Left cardiac atrium (tissue), 4 donors: ENCODE results near the gene IGSF21. TPM values are rescaled to one million over a fixed set of nuclear protein-coding genes. Genes with fewer than 3 reads are reported as not detected.
A peak's percentile ranks its signal among the peaks of the same experiment; 100 is the strongest.
"Not testable (repeated sequence)": the region's sequence is repeated elsewhere in the genome, so short reads cannot be mapped to it uniquely, and the experiment has no call there.

Source experiments
- ATAC-seq, 2 donors: fragments of 200-7000 bp; cut with Tn5 transposase; one replicate each; pipeline ENCODE4 v1.9.1; 2020; ENCODE audit warnings: mild to moderate bottlenecking in 2 of 2, moderate library complexity in 2 of 2
- DNase-seq: peaks from one replicate; pipeline ENCODE4 v3.0.0-alpha.2; 2020
- intact Hi-C, 2 donors: fragments of 100-400 bp; cut with DNase I; formaldehyde crosslinking; loops; one replicate each; pipeline versions ENCODE4 v1.14.1 to v1.15.1; 2022 to 2023
- total RNA-seq, 2 donors: library from RNA; stranded (reverse); fragmentation: NEBNext Ultra II Directional; extraction: Animal tissue kit (Norgen Biotek cat#: 25700); gene quantifications; one replicate each; pipeline ENCODE4 v1.2.1, GENCODE V29; 2021
- donor health status: DM: no; HTN: yes; CAD: no.
- donor health status: DM: no; HTN: yes; CAD: no; lungs with severe emphysema.
- donor health status: DM: yes; HTN: yes; CAD: no.
- donor health status: Dilated cardiomyopathy.

The IGSF21 gene
- total RNA-seq, 2 donors from 2014 or later = 1.0 to 3.0 TPM

GRCh38 chr1:18158714-18159113 is 51.1 kb downstream of the IGSF21 start:
- intact Hi-C loops = no loop called here
- ATAC-seq (no peak), DNase-seq (no peak)

DNA sequence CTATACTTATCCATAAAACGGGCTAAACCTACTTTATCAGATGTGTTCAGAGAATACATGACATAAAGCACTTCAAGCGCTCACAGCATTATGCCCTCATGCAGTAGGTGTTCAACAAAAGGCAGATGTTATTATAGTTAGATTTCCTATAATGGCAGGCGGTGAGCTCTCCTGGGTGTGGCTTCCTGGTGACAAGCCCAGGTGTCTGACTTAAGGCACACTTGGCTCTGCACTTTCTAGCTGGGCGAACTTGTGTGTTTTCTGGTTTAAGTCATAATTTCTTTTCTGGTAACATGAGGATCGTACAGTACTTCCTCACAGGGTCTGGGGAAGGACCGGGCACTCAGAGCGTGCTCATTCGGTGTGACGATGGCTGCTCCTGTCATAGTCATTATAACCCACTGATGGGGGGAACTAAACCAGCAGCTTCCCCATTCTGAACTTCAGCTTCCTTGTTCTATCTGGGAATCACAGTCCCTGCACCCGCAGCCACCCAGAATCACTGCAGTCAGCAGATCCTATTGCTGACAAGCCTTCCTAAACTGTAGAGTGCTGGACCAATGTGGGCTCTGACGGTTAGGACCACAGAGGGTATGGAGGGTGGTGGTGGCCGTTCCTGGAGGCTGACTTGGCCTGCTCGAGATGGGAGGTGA is 52.8 kb downstream of the IGSF21 start:
- ATAC-seq = peak; percentile 74 to 87
- intact Hi-C loops = no loop called here
- DNase-seq = peak; percentile 47

DNA sequence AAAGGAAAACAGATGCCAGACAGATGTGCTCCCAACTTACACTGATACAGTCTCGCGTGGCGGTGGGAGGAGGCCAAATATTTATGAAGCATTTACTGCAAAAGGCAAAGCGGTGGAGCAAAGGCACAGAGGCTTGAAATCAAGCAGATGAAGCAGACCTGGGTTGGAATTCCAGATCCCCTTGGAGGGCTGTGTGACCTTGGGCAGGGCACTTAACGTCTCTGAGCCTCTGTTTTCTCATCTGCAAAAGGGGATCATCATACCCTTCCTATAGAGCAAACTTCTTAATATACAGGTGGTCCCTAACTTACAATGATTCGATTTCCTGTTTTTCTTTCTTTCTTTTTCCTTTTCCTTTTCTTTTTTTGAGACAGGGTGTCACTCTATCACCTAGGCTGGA is 54.1 kb downstream of the IGSF21 start:
- ATAC-seq = no peak
- intact Hi-C loops = no loop called here
- no peak for DNase-seq

- intact Hi-C loops, ATAC-seq, DNase-seq: not testable (repeated sequence)
Observed at GRCh38 chr1:18165640-18166039, 58.0 kb downstream of the IGSF21 start.

- no peak for DNase-seq
- intact Hi-C loops = no loop called here
Observed at GRCh38 chr1:18166341-18166740, 58.7 kb downstream of the IGSF21 start.

DNA sequence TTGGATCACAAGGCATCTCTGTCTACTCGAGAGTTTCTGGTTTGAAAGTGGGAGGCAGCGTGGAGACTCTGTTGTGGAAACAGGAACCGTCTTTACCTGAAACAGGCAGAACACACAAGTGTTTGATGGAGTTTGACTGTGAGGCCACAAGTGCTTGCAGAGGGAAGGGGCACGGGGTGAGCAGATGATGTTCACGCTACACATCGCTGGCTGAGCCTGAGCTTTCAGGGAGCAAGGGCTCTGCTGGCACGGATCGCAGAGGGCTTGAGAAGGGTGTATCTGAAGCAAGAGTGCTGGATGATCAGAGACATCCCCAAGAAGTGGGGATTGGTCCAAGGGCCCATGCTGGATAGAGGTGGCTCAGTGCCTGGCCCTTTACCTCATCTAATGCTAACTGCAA is 59.3 kb downstream of the IGSF21 start:
- DNase-seq (no peak), ATAC-seq (no peak)
- intact Hi-C loops = no loop called here

More at GRCh38 chr1:18166341-18166740, 58.7 kb downstream of the IGSF21 start:
- ATAC-seq = peak in 1 of 2 donors; percentile 36

- intact Hi-C loops = no loop called here
- no peak for DNase-seq
- ATAC-seq = no peak
Observed at GRCh38 chr1:18170444-18170843, 62.8 kb downstream of the IGSF21 start.

- no peak for DNase-seq
- no peak for ATAC-seq
- intact Hi-C loops = no loop called here
Observed at GRCh38 chr1:18174037-18174436, 66.4 kb downstream of the IGSF21 start.

DNA sequence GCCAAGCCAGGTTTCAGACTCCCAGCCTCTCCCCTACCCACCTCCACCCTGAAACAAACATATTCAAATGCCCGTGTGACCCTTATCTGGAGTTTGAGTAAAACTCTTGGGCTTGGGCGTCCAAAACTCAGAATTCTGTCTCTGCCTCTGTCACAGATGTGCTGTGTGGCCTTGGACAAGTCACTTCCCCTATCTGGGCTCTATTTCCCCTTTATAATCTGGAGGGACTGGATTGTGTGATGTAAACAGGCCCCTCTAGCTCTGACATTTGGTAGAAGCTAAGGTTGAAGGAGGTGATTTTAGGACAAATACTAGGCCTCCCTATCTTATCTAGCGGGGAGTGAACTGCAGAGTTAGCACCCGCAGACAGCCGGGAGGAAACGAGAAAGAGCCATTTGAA is 67.5 kb downstream of the IGSF21 start:
- DNase-seq = no peak
- intact Hi-C loops = no loop called here
- ATAC-seq = no peak

- DNase-seq = peak; percentile 37
- peak in 1 of 2 donors; percentile 79 for ATAC-seq
- intact Hi-C loops = no loop called here
Observed at GRCh38 chr1:18175530-18176377, 68.2 kb downstream of the IGSF21 start.

- DNase-seq = no peak
- intact Hi-C loops = no loop called here
- no peak for ATAC-seq
Observed at GRCh38 chr1:18176619-18177018, 69.0 kb downstream of the IGSF21 start.

DNA sequence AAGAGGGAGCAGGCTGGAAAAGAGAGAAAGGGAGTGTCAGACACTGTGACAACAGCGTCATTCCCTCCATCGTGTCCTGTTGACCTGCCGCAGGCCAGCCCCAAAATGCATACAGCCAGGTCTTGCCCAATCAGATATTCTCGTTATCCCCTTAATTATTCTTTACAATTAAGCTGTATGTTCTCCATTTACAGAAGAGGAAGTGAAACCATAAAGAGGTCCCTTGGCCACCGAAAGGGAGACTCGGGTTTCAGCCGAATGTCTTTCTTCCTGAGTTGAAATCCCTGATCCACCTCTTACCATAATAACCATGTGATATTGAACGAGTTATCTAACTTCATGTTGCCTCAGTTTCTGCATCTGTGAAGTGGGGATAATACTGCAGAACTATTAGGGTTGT is 70.5 kb downstream of the IGSF21 start:
- DNase-seq = no peak
- no peak for ATAC-seq
- intact Hi-C loops = no loop called here

DNA sequence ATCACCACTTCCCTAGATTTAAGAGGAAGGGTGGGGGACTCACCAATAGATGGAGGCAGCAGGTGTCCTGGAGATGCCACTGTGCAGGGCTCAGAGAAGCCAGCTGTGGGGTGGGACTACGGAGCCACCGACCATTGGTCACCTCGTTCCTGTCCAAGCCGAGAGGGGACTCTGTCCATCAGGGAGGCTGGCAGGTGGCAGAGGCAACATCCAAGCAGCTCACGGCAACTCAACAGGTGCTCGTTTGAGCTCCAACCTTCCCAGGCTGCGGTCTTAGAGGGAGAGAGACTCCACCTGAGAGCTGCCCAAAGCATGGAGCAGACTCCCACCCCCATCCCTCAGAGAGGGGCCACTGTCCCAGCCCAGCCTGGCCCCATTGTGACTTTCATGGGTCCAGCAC is 71.4 kb downstream of the IGSF21 start:
- ATAC-seq = no peak
- intact Hi-C loops = no loop called here
- DNase-seq = no peak

- DNase-seq = peak; percentile 37
- peak; percentile 30 to 90 for ATAC-seq
- intact Hi-C loops = no loop called here
Observed at GRCh38 chr1:18182398-18183160, 75.0 kb downstream of the IGSF21 start.

GRCh38 chr1:18183533-18183932 is 75.9 kb downstream of the IGSF21 start:
- ATAC-seq = no peak
- DNase-seq = no peak
- intact Hi-C loops = no loop called here

- no peak for DNase-seq
- intact Hi-C loops = no loop called here
- ATAC-seq = no peak
Observed at GRCh38 chr1:18187054-18187453, 79.5 kb downstream of the IGSF21 start.

GRCh38 chr1:18188820-18189517 is 81.4 kb downstream of the IGSF21 start:
- peak; percentile 56 to 87 for ATAC-seq
- DNase-seq = no peak
- intact Hi-C loops = no loop called here

- no peak for DNase-seq
- no peak for ATAC-seq
- intact Hi-C loops = no loop called here
Observed at GRCh38 chr1:18190598-18190997, 83.0 kb downstream of the IGSF21 start.

DNA sequence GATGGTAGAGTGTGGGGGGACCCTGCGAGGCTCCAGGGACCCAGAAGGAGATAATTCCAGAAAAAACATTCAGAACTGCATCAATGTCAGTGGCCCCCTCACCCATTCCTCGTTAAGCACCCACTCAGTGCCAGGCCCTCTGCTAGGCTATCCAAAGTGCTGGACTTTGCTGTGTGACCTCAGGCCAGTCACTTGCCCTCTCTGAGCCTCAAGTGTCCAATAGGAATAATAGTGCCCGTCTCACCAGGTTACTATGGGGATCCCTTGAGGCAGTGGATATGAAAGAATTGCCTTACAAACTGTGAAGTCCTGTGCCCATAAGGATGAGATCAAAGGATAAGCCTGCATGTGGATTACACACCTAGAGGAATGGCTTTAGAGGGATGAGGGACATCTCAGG is 83.4 kb downstream of the IGSF21 start:
- DNase-seq (no peak), ATAC-seq (no peak)
- intact Hi-C loops = no loop called here
